D341Med (cell line): ENCODE results near the gene HOXC4.
"Not testable (repeated sequence)": the region's sequence is repeated elsewhere in the genome, so short reads cannot be mapped to it uniquely, and the experiment has no call there.

Source experiments
- DNase-seq: peaks from one replicate; pipeline ENCODE4 v3.0.0; 2012; ENCODE audit warnings: low spot score

HOXC4 gene

DNA sequence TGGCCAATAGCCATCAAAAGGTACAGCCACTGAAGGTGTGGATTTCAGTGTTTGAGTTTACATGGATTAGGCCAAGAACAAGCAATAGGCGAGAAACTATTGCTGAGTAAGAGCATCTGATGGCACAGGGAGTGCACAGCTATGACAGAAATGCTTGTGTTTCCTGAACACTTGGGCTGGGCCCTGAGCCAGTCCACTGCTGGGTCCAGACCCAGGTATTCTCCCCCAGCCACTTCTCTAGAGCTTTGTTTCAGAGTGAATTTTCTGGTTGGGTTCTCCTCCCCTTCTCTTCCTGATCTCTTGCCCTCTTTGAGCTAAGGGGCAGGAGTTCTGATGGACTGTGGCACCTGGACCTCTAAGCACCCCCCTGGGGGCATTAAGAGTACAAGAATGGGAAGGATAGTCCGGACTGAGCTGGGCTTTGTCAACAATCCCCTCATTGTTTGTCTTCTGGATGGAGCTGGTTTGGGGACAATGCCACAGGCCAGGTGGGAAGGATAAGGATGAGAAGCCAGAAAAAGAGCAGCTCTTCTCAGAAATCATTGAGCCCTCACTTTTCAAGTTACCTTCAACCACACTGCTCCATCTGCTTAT lies 12.4 kb upstream of the HOXC4 start:
- no peak for DNase-seq

DNA sequence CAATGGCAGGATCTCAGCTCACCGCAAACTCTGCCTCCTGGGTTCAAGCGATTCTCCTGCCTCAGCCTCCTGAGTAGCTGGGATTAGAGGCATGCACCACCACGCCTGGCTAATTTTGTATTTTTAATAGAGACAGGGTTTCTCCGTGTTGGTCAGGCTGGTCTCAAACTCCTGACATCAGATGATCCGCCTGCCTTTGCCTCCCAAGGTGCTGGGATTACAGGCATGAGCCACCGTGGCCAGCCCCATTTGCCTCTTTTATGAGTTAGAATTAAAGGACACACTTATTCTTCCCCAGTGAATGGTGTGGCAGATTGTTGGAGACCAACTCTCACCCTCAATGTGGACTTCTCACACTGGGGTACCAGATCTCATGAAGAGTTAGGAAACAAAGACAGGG lies 11.6 kb upstream of the HOXC4 start:
- not testable (repeated sequence) for DNase-seq

DNA sequence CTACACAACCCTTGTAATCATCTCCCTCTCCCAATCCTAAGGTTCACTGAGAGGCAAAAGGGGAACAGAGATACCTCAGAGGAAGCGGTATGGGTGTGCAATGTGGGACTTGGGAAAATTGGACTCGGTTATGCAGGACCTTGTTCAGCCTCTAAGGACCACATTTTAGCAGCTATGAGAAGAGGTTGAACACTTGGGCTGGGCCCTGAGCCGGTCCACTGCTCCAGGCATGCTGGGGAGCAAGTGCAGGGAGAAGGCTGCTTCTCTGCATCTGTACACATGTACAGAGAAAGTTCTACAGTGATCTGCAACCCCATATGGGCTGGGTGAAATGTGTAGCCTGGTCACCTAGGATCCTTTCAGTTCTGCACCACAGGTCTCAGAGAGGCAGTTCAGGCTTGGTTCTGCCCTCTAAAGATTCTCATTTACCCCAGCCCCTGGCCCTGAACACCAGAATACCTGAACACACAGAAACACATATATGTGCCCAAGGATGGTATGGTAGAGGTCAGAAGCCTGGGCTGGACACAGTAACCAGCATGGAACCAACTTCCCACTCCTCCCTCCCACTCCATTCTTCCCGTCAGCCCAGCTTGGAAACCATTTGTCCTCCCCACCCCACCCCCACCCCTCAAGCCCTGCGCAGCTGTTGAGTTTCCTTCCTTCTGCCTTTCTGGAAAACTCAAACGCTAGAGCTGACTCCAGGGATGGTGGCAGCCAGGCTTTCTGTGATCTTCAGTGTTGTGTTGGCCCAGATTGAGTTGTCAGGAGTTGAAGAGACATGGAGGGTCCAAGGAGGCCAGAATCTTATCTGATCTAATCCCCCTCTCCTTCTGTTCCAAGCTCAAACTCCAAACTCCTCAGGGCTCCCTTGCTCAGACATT lies 10.4 kb upstream of the HOXC4 start:
- DNase-seq, result no peak

DNA sequence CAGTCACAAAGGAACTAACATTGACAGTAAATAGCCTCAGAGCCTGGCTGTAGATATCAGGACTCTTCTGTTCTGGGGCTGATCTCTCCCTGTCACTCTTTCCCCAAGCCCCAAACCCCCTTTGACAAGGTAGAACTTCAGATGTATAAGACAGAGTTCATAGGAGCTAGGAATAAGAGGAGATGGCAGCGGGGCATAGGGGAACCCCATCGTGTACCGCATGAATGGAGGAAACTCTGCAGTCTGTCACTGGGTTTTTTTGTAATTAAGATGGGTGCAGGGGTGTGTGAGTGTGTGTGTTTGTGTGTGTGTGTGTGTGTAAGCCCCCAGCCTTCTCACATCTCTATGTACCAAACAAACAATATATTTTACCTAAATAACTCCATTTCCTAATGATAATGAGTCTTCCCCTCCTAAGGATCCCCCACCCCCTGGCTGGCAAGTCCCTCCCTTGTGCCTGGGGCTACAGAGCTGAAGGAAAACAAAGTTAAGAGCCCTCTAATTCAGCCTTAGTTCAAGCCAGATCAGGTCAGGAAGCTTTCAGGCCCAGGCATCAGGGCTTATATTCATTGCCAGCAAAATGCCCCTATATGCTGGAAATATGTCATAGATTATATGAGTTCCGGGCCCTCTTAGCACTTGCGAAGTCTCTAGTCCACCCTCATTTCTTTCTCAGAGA lies 9.1 kb upstream of the HOXC4 start:
- DNase-seq, result no peak

DNA sequence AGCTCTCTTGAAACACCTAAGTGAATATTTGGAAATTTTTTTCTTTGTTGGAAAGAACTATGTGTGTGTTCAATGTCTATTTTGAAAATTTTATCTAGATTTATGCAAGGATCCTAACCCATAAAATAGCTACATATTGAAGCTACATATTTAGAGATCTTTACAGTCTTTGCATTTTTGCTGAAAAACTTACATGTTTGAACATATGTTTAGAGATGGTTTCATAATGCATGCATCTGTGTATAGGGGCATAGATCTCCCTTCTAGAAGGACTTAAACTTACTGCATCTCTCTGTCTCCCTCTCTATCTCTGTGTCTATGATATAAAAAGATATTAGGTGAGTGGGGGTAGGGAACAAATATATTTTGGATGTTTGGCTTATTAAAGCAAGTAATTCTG lies 8.2 kb upstream of the HOXC4 start:
- DNase-seq, result no peak

DNA sequence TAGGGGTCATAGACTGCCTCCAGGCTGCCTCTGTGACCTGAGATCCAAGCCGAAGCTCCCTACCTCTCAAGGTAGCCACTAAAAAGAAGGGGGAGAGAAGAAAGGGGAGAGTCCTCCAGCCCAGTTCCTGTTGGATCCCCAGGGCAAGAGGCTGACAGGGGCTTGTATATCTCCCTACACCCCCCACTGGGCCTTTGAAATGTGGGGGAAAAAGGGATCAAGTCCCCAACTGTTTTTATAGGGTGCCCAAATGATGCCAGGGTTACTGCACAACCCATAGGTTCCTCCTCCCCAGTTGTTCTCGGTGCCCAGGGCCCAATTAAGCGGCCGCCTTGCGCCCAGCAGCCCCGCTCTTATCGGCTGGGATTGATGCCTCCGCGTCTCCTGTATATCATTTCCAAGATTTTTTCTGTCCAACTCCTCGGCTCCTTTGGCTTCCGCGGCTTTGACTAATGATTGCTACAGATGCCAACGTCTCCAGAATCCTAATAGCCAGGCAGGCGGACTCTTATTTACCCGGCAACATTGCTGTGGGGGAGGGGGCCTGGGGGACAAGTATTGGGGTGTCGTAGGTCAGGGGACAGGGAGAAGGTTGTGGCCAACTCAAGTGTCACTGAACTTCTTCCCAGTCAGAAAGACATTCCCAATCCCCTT lies 7.6 kb upstream of the HOXC4 start:
- no peak for DNase-seq

DNA sequence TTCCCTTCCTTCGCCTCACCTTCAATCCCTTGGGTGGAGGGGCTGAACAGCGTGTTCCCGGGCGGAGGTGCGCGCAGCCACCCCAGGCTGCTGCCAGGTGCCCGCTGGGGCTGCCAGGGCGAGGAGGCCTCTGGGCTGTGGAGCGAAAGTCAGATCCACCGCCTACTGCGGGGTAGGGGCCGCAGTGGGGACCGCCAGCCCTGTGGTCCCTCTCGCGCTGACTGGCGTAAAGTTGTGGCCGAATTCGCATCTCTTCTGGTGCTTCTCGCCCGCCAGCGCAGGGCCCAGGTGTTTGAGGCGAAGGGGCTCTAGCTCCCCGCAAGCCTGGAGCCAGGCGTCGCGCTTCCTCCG lies 6.9 kb upstream of the HOXC4 start:
- no peak for DNase-seq

DNA sequence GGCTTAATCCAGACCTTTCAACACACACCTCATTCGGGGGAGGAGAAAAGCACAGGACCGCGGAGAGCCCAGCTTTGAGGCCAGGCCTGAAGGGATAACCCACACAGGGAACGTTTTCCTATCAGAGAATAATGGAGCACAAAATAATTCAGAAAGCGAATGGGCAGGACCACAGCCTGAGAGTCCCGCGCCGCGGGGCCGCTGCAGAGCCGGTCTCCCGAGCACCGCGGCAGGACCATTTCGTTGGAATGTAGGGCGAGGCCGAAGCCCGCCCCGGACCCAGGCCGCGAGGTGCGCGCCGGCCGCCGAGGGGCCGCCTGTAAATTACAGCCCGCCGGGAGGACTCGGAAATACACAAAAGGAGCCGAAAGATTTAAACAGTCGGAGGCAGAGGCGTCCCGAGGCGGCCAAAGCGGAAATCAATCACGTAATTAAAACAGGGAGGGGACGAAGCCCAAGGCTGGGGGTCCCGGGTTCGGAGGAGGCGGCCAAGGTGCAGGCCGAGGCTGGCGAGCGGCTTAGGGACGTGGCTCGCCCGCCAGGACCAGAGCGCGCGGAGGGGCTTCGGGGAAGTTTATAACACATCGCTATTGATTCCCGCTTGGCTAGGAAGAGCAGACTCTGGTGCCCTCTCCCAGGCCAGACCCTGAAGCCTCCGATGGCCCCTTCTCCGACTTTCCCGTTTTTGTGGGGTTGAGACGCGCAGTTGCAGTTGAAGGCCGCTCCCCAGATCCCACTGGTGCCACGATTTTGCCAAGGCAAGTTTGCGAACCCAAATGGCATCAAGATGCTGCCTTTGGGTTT lies 6.3 kb upstream of the HOXC4 start:
- DNase-seq, result no peak

DNA sequence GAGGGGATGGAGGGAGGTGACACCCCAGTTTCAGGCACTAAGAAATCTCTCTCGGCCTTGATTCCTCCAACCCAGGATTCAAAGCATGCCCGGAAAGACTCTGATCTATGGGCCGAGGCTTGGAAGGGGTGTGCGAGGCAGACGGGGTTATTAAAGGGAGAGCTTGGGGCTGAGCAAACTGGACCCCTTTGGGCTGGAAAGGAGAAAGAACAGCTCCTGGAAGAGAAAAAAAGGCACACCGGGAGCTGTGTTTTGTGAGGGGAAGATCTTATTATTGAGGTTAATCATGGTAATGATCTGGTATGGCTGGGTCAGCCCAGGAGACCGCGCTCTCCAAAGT lies 5.7 kb upstream of the HOXC4 start:
- DNase-seq, result no peak

DNA sequence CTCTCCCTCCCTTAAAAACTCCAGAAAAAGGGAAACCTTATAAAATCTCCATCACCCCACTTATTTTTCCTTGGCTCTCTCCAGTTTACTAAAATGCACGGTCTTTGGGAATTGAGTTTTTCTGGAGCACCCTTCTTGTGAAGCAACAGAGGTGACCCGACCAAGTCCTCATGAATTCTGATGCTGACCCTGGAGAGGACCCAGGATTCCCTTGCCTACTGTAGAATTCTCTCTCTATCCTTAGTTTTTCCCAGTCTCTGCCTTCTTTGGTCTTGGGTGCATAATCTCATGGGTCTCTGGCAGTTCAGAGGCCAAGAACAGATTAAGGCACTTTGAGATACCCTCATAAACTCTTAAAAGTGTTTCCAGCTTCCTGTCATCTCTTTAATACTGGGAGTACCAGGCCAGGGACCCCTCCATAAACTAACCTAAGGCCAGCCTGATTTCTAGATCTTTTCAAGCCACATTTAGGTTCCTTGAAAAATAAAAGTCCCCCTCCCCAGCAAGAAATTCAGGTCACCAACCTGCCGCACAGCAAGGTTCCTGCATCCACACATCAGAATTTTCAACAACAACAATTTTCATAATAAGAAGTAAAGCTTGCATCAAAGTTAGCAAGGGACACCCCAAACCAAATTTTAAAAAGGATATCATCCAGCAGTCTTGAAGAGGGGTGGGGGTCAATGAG lies 5.1 kb upstream of the HOXC4 start:
- no peak for DNase-seq

DNA sequence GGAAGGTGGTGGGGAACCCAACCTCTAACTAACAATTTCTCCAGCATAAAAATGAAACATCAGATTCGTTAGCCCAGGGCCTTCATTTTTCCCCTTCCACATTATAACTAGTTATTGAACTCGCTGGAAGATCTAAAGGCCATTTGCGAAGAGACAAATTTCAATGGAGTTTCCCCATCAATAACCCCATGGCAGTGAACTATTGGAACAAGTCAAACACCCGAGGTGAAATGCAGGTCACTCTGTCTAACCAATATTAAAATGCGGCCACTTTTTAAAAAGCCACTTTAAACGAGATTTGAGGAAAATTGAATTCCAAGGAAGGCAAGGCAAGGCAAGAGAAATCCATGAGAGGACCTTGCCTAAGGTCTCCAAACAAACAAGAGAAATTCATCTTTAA lies 4.5 kb upstream of the HOXC4 start:
- DNase-seq, result no peak

DNA sequence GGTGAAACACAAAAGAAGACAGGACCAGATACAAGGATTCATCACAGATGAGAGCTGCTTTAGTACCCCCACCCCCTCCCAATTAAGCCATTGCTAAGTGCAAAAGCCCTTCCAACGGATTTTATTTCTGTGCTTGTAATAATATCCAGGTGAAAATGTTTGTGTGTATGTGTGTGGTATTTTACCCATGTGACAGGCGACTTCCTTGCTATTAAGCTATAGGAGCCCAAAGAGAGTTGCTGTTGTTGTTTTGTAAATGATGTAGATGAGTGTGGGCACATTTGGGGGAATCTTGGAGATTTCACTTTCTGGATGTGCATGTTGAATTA lies 3.2 kb upstream of the HOXC4 start:
- no peak for DNase-seq

DNA sequence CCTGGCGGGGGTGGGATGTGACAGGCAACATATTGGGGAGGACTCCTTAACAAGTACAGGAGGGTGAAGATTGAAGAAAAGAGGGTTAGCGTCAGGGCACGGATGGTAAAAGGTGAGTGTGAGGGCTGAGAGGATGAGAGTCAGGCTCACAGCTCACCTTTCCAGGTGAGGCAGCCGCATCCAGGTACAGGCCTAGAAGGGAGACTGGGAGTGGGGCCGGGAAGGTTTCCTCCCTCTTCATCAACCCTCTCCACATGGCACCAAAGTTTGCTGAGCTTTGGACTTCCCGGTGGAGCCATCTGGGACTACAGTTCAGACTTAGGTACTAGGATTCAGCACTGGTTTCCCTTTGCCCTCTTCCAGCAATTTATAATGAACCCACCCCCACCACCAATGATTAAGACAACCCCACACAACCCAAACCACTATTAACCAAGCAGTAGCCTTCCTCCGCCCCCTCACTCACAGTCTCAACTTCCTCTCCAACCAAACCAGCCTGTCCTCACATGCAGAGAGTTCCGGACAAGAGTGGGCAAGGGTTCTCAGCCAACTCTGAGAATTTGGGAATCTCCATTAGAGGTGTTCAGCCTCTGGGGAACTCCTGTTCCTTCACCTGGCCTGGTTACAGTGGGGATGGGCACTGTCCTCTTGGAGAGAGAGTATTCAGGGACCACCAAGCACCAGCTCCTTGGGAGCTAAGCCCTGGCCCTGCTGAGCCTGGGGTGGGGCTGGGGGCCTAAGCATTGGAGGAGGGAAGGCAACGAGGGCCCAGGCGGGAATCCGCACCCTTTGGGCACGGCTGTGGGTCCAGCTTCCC lies 2.4 kb upstream of the HOXC4 start:
- DNase-seq, result no peak

DNA sequence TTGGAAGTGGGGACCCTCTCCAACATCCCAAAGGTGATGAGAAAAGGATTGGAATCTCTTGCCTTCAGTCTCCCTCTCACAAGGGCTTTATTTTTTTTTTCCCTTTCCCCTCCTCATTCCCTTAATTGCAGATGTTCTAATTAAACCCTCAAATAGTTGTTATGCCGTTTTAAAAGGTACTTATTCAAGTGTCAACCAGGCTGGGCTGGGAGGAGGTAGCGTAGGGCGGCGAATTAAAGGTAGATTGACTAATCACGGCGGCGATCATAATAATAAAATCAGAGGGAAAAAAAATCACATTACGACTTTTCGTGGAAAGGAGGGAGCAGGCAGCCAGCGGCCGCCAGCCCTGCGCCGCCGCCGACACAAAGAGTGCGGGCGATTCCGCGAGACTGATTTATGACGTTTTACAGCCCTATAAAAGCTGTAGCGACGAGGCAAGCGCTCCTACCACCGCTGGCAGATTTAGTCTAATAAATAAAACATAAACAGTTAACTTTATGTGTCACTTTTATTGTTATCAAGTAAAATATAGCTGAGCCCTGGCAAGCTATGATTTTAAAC lies 1.7 kb upstream of the HOXC4 start:
- DNase-seq, result no peak

DNA sequence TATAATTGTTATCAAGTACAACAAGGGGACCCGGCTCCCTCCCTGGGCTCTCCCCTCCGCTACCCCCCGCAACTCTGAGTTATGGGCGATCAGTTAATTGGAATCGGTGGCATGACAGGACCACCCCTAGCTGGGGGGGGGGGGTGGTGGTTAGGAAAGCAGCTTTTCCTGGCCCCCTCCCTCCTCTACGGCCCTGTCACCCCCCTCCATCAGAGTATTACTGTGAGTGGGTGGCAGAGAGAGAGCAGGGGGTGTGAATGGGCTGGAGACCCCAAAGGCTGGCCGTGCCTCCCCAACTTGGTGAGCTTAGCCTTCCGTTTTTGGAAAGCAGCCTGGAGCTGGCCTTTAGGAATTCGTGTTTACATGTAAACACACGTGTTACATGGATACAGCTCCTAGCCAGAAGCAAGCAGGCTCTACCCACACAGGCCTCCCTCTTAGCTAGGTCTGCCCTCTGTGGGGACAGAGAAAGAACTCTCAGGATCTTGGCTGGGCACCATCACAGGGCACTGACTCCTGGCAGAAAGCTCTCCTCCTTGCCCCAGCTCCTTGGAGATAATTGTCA lies 1.1 kb upstream of the HOXC4 start:
- DNase-seq, result no peak

DNA sequence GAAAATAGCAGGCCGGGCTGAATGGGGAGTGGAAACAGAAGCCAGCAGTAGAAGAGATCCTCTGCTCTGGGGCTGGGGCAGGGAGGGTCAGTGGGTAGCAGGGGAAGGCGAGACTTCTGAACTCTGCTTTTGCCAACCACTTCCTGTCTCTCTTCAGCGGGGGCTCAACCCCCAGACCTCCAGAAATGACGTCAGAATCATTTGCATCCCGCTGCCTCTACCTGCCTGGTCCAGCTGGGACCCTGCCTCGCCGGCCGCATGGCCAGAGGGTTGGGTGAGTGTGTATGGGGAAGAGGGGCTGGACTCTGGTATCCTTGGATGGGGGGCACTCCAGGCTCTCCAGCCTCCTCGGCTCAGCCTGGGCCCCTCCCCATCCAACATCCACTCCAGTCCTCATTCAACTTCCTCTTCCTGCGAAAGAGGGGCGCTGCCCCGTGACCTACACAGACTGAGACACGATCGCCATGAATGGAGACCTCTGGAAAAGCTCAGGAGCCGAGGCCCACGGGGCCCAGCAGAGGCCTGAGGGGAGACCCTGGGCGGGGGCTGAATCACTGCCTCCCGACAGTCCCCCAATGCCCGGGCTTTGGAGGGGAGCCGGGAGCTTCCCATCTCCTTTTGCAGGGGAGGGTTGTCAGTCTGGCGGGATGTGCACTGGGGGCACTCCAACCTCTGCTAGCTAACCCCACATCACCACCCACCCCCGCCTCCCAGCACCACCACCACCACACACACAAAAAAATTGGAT lies 458 bp upstream of the HOXC4 start:
- no peak for DNase-seq

DNA sequence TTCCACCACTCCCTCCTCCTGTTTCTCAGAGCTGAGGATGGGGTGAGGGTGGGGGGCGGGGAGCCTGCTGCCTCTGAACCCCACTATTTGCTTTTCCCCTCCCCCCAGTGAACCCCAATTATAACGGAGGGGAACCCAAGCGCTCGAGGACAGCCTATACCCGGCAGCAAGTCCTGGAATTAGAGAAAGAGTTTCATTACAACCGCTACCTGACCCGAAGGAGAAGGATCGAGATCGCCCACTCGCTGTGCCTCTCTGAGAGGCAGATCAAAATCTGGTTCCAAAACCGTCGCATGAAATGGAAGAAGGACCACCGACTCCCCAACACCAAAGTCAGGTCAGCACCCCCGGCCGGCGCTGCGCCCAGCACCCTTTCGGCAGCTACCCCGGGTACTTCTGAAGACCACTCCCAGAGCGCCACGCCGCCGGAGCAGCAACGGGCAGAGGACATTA lies 1.1 kb downstream of the HOXC4 start:
- DNase-seq, result no peak

DNA sequence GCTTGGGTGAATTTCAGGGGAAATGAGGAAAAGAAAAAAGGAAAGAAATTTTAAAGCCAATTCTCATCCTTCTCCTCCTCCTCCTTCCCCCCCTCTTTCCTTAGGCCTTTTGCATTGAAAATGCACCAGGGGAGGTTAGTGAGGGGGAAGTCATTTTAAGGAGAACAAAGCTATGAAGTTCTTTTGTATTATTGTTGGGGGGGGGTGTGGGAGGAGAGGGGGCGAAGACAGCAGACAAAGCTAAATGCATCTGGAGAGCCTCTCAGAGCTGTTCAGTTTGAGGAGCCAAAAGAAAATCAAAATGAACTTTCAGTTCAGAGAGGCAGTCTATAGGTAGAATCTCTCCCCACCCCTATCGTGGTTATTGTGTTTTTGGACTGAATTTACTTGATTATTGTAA lies 1.9 kb downstream of the HOXC4 start:
- no peak for DNase-seq

DNA sequence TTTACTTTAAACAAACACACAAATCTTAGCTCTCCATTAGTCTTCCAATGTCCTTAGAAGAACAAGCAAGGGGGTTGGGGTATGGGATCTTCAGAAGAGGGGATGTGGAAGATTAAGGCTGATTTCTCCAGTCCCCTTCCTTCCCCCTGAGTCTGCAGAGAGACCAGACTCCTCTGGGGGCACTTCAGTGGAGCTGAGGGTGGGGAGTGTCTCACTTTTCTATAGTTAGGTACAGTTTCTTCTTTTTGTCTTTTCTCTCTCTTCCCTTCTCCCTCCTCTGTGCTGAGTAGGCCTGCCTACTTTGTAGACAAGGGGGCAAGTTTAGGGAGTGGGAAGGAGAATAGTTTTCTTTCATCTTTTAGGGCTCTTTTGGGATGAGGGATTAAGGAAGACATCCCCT lies 2.5 kb downstream of the HOXC4 start:
- no peak for DNase-seq
